Right lobe of liver (tissue), 4 donors: ENCODE measurements around the gene RASSF6.

Experiments used
- CTCF ChIP-seq, 4 donors: fragments of 200-600 bp in 3 of 4; fragments of 450-650 bp in 1 of 4; IDR thresholded peaks; one replicate each; pipeline versions ENCODE4 v1.5.1 to v1.8.0; 2016 to 2022; ENCODE audit warnings: antibody characterized with exemption in 4 of 4, mild to moderate bottlenecking in 2 of 4
- POLR2A ChIP-seq: fragments of 450-650 bp; IDR thresholded peaks from one replicate; pipeline ENCODE4 v1.6.1; 2017; ENCODE audit warnings: antibody characterized with exemption, mild to moderate bottlenecking
- donor health status: DM: no; HTN: no; CAD: no.
- donor health status: DM: no; HTN: no; CAD: no.
- donor health status: DM: no; HTN: yes; CAD: no.

GRCh38 chr4:73528171-73528570 is 92.1 kb downstream of the RASSF6 start:
- TF ChIP-seq CTCF (IDR thresholded peaks at IDR 0.05) (no peak), POLR2A (no peak)
